T-helper 9 cell (primary cell): ENCODE measurements around the gene RPH3AL.

Experiments
- DNase-seq: peaks from one replicate; pipeline ENCODE4 v3.0.0-alpha.2; 2020
- total RNA-seq, 2 donors: gene quantifications; one replicate each; lab custom pipeline; 2026; lab: John Stamatoyannopoulos, UW

Gene RPH3AL
- 1.8 to 2.9 reads per million in 2 donors for total RNA-seq

DNA sequence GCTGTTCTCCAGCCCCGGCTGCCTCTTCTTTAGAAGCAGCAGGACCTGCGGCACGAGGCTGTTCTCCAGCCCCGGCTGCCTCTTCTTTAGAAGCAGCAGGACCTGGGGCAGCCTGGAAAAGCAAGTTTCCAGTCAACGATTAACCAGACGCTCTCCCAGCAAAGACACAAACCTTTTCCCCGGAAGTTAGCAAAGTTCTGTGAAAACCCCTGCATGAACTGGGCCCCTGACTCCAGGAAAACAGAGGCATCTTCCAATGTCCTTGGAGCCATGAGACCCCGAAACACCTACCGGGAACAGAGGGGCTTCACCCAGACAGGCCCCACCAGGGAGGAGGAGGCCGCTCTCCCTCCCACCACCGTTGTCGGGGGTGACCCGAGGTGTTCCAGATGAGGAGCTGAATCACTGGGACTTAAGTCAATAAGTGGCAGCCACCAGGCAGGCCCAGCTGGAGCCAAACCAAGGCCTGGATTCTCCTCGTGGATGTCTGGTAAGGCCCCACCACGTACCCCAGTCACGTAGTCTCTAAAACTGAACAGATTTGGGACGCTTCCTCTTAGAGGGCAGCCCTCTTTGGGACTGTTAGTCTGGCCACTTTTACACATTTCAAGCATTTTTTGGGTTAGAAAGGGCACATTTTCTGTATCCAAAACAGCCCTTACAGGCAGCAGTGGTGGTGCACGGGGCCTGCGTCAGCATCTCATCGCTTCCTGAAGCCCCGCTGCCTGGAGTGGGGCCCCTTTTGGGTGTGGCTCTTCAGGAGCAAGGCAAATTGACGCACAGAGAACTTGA is at the start of gene RPH3AL:
Gene RPH3AL, minus strand, starts transcription at position 387 of the 792 bp plus-strand sequence. CDS start 25,264 bp downstream, outside the sequence.
- no peak for DNase-seq

DNA sequence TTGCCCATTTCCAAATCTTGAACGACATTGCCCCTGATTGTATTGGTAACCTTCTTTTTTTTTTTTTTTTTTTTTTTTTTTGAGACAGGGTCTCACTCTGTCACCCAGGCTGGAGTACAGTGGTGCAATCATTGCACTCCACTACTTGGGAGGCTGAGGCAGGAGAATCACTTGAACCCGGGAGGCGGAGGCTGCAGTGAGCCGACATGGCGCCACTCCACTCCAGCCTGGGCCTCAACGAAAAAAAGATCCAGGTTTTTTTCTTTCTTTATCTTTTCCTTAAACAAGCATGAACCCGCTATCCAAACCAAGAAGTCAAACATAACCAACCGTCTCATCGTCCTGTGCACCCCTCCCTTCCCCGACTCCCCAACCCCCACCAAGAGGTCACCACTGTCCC is 47.6 kb upstream of the RPH3AL start:
- no peak for DNase-seq

DNA sequence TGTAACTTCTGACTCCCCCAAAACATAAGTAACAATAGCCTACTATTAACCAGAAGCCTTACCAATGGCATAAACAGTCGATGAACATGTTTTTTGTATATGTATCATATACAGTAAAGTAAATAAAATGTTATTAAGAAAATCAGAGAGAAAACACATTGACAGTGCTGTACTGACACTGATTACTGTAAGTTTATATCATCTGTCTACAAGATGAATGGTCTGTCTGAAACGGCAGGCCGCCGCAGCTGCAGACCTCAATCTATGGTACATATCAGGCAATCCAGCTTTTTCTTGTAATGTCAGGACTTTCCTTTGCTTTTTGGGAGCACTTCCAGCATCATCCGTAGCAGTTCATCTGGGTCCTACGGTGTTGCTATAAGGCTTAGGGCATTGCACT is 44.2 kb upstream of the RPH3AL start:
- no peak for DNase-seq

GRCh38 chr17:395974-396373 is 43.4 kb upstream of the RPH3AL start:
- no peak for DNase-seq

DNA sequence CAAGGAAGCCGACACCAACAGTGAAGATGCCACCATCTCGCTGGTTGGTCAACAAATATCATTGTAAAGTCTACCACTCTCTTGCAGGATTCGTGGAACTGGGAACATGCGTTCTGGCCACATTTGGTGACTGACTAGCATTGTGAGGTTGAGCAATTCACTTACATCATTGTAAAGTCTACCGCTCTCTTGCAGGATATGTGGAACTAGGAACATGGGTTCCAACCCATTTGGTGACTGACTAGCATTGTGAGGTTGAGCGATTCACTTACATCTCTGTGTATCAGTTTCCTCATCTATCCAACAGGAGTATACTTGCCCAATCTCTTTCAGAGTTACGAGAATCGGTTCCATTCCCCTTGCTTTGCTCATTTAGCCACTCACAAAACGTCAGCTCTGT is 42.6 kb upstream of the RPH3AL start:
- no peak for DNase-seq

DNA sequence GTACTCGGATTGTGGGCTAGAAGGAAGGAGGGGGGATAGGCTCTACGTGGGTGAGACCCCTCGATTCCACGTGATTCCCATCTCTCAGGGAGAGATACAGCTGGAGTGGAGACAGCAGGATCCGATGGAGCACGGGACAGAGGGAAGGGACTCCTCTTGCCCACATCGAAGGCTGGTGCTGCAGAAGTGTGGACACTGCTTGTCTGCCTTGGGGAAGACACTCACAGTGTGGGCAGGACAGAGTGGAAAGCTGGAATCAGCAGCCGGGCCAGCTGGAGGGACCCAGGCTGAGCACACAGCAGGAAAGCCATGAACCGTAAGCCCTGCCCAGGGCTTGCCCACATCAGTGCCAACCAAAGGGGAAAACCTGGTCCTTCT is 42.1 kb upstream of the RPH3AL start:
- no peak for DNase-seq

DNA sequence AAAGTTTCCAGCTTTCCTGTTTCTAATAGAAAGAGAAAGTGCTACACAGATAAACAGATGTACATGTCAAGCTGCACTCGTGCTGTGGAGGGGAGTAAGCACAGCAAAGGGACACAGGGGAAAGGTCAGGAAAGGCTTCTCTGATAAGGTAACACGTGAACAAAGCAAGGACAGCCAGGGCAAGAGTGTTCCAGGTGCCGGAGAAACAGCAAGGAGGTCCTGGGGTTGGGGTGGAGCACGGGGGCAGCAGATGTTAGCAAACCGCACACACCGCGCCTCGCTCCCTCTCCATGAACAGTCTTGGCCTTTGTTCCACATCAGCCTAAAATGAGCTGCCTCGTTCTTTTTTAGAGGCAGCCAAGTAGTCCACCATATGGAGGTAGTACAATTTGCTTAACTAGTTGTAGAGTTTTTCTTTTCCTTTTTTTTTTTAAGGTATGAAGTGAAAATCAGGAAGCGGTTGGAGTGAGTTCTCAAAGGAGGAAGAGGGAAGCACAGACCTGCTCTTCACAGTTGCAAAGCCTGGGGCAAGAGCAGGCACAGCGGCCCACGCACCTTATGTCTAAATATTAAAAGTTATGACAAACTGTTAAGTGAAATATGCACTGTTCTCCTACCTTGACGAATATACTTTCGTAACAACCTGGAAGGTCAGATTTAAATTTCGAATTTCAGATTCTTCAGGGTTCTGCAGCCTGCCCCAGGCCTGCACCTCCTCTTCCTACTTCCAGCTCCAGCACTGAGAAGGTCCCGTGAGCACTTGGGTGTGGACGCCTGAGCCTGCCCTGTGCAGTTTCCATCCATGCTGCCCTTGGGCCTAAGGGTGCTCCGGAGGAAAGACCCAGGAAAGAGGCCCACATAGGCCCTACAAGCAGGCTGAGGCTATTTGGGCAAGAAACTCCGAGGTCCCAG is 41.5 kb upstream of the RPH3AL start:
- no peak for DNase-seq

- no peak for DNase-seq
These were observed 39.2 kb upstream of the RPH3AL start for GRCh38 chr17:391850-392249.

DNA sequence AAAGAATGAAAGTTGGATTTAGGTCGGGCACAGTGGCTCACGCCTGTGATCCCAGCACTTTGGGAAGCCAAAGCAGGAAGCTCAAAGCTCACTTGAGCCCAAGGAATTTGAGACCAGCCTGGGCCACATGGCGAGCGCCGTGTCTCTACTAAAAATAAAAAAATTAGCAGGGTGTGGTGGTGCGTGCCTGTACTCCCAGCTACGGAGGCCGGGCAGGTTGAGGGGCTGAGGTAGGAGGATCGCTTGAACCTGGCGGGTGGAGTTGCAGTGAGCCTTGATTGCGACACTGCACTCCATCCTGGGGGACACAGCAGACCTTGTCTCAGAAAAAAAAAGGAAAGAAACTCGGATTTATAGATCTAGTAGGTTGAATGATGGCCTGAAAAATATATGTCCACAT is 37.4 kb upstream of the RPH3AL start:
- no peak for DNase-seq

GRCh38 chr17:388087-388486 is 35.5 kb upstream of the RPH3AL start:
- no peak for DNase-seq

GRCh38 chr17:386141-386876 is 33.7 kb upstream of the RPH3AL start:
- peak; percentile 60 for DNase-seq

GRCh38 chr17:385836-386140 is 33.2 kb upstream of the RPH3AL start:
- DNase-seq, result no peak

DNA sequence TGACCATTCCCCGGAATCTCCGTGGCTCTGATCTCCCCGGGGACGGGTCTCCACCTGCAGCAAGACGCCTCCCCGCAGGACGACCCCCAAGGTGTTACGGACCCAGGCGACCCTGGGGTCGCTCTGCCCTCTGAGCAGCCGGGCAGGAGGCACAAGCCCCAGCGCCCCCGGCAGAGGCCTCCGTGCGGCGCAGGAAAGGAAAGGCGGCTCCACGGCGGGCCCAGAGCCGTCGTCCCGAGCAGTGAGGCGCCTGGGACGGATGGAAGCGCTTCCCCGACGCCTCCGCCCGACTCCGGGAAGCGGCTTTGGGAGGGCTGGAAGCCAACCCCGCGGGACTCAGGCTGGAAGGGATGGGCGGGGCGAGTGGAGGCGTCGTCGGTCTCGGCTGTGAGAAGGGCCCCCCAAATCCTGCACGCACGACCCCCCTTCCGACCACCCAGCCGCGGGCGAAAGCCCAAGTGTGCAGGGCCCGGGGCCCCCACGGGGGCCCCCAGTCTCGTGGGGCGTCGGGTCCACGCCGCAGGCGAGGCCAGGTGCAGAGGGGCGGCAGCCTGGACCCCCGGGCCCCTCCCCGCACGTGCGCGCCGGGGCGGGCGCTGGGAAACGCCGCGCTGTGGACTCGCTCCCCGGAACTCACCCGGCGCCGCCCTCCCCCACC is 32.7 kb upstream of the RPH3AL start:
- DNase-seq, result no peak

DNA sequence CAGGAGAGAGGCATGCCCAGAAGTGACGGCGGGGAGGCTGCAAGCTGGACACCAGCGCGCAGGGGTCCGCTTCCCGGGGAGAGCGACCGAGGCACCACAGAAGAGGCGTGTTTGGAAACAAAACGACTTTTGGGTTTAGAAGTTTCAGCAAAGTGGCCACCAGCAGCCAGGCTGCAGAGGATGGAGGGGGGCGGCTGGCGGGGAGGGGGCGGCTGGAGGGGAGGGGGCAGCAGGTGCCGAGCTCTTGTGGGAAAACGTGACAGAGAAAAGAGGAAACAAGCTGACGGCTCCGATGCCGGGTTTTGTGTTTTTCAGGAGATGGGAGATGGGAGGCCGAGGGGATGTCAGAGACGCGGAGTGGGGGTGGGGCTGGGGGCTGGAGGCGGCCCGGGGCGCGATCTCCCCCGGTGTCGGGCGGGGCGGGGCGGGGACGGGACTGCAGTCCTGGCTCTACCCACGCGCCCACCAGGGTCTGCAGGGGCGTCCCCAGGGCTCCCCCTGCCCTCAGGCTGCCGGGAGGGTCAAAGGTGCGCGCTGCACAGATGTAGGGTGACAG is 32.1 kb upstream of the RPH3AL start:
- no peak for DNase-seq

- no peak for DNase-seq
These were observed 31.4 kb upstream of the RPH3AL start for GRCh38 chr17:383771-384621.

- no peak for DNase-seq
These were observed 30.3 kb upstream of the RPH3AL start for GRCh38 chr17:382644-383533.

- no peak for DNase-seq
These were observed 29.5 kb upstream of the RPH3AL start for GRCh38 chr17:381941-382643.

DNA sequence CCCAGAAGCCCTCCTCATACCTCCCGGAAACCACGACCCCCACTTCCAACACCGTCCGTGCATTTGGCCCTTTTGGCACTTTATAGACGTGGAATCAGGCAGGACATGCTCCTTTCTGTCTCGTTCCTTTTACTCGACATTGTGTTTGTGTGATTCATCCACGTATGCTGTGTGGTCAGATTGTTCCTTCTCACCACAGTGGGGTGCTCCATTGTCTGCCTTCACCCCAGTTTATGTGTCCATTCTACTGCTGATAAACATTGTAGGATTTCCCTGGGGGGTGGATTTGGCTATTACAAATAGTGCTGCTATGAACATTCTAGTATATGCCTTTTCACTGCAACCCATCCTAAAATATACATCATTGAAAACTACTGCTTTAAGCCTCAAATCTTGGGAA is 28.9 kb upstream of the RPH3AL start:
- no peak for DNase-seq

GRCh38 chr17:379531-380465 is 27.2 kb upstream of the RPH3AL start:
- DNase-seq, result no peak
